SK-N-MC (cell line): ENCODE data around the gene DUS1L.
A peak's percentile ranks its signal among the peaks of the same experiment; 100 is the strongest.

Experiments
- DNase-seq: peaks from one replicate; pipeline ENCODE4 v3.0.0-alpha.2; 2011; ENCODE audit warnings: low read depth, low spot score
- H3K27ac ChIP-seq: fragments of 200-600 bp; sonication (generic); 2 replicates; pipeline ENCODE4 v1.5.1; 2016; ENCODE audit warnings: mixed run types
- H3K36me3 ChIP-seq: fragments of 200-600 bp; sonication (generic); 2 replicates; pipeline ENCODE4 v1.6.1; 2017; ENCODE audit warnings: antibody characterized with exemption, low read length, mixed read lengths; ENCODE audit not compliant: insufficient read depth
- H3K4me3 ChIP-seq: fragments of 200-600 bp; sonication (generic); 2 replicates; pipeline ENCODE4 v1.5.1; 2016
- H3K9ac ChIP-seq: fragments of 200-600 bp; sonication (generic); 2 replicates; pipeline ENCODE4 v1.8.0; 2017; ENCODE audit warnings: mixed run types, mixed read lengths; ENCODE audit not compliant: insufficient read length
- H3K9me3 ChIP-seq: fragments of 200-600 bp; sonication (generic); 2 replicates; pipeline ENCODE4 v1.6.1; 2017; ENCODE audit warnings: low read depth, mild to moderate bottlenecking, antibody characterized with exemption, low read length, moderate library complexity, mixed read lengths
- EZH2 ChIP-seq: fragments of 200-600 bp; sonication (generic); IDR thresholded peaks from one replicate; pipeline ENCODE4 v1.6.1; 2017; ENCODE audit warnings: antibody characterized with exemption
- FOXP2 ChIP-seq: optimal IDR thresholded peaks from 2 replicates; pipeline ENCODE3; 2011; ENCODE audit warnings: mild to moderate bottlenecking, moderate library complexity; ENCODE audit not compliant: insufficient read depth; ENCODE audit errors: extremely low read length, control extremely low read depth
- POLR2AphosphoS5 ChIP-seq: IDR thresholded peaks from 2 replicates; pipeline ENCODE4 v1.6.1; 2012; ENCODE audit warnings: mild to moderate bottlenecking, low read depth, low read length, borderline replicate concordance

The DUS1L gene

GRCh38 chr17:82051776-82052637 is 13.6 kb downstream of the DUS1L start, which contains the start of the genes GPS1 and RFNG:
GPS1 (plus strand) TSS chr17:82051898; CDS start chr17:82051932, 34 bp downstream.
RFNG (minus strand) TSS chr17:82051811; CDS start chr17:82051766, 45 bp downstream.
- no peak for DNase-seq
- H3K9me3 ChIP-seq = no peaks in the 10 kb centered on the region
- peak within 1 kb of the TSS; percentile 83 for H3K9ac ChIP-seq
- peaks cover 23% of the 10 kb centered on the region; the same call in 1 of the 2 replicates for H3K36me3 ChIP-seq
- peak within 1 kb of the TSS; percentile 94 for H3K4me3 ChIP-seq
- H3K27ac ChIP-seq = no peak within 1 kb of the TSS
- TF ChIP-seq FOXP2 = no peak
- TF ChIP-seq POLR2AphosphoS5 = peak; percentile 64

GRCh38 chr17:82050761-82051641 is 14.6 kb downstream of the DUS1L start:
- Histone ChIP-seq H3K27ac (no peak overlapping the region), H3K9me3 (no peaks in the 10 kb centered on the region), H3K9ac (peak overlapping the region; percentile 80), H3K36me3 (peaks cover 13% of the 10 kb centered on the region; the same call in 1 of the 2 replicates), H3K4me3 (peak overlapping the region; percentile 80)
- TF ChIP-seq FOXP2 (no peak), POLR2AphosphoS5 (no peak), EZH2 (no peak)
- DNase-seq = no peak

GRCh38 chr17:82050152-82050760 is 15.3 kb downstream of the DUS1L start:
- DNase-seq = no peak

GRCh38 chr17:82049521-82049971 is 16.1 kb downstream of the DUS1L start:
- no peak overlapping the region for H3K27ac ChIP-seq
- H3K9ac ChIP-seq = no peak overlapping the region
- TF ChIP-seq POLR2AphosphoS5 (no peak), EZH2 (no peak), FOXP2 (no peak)
- no peaks in the 10 kb centered on the region for H3K9me3 ChIP-seq
- H3K36me3 ChIP-seq = peaks cover under 1% of the 10 kb centered on the region; the same call in 1 of the 2 replicates
- DNase-seq = no peak
- no peak overlapping the region for H3K4me3 ChIP-seq

More at GRCh38 chr17:82050152-82050760, 15.3 kb downstream of the DUS1L start:
- Histone ChIP-seq H3K27ac (no peak overlapping the region), H3K9ac (peak overlapping the region; percentile 80), H3K36me3 (peaks cover 8% of the 10 kb centered on the region; the same call in 1 of the 2 replicates), H3K4me3 (peak overlapping the region; percentile 80), H3K9me3 (no peaks in the 10 kb centered on the region)
- TF ChIP-seq EZH2 (no peak), POLR2AphosphoS5 (no peak), FOXP2 (no peak)

- Histone ChIP-seq H3K9me3 (no peaks in the 10 kb centered on the region), H3K9ac (no peak overlapping the region), H3K4me3 (no peak overlapping the region), H3K36me3 (no peaks in the 10 kb centered on the region; the same call in 1 of the 2 replicates), H3K27ac (no peak overlapping the region)
- DNase-seq = no peak
- TF ChIP-seq EZH2 (no peak), FOXP2 (no peak)
Measured at GRCh38 chr17:82049106-82049505, 16.5 kb downstream of the DUS1L start.

- Histone ChIP-seq H3K9ac (no peak overlapping the region), H3K27ac (no peak overlapping the region), H3K4me3 (no peak overlapping the region), H3K36me3 (no peaks in the 10 kb centered on the region; the same call in 1 of the 2 replicates), H3K9me3 (no peaks in the 10 kb centered on the region)
- TF ChIP-seq EZH2 (no peak), POLR2AphosphoS5 (no peak), FOXP2 (no peak)
- DNase-seq = no peak
Measured at GRCh38 chr17:82048571-82048971, 17.0 kb downstream of the DUS1L start.

- Histone ChIP-seq H3K9ac (no peak overlapping the region), H3K27ac (no peak overlapping the region), H3K9me3 (no peaks in the 10 kb centered on the region), H3K4me3 (no peak overlapping the region), H3K36me3 (no peaks in the 10 kb centered on the region; the same call in 1 of the 2 replicates)
- no peak for DNase-seq
- TF ChIP-seq POLR2AphosphoS5 (no peak), EZH2 (no peak), FOXP2 (no peak)
Measured at GRCh38 chr17:82047914-82048570, 17.6 kb downstream of the DUS1L start.
